ENCODE results near the gene MAP2K1.

MAP2K1 gene

GRCh38 chr15:66508293-66508883, 121.7 kb downstream of the MAP2K1 start:
- no peak for DNase-seq

DNA sequence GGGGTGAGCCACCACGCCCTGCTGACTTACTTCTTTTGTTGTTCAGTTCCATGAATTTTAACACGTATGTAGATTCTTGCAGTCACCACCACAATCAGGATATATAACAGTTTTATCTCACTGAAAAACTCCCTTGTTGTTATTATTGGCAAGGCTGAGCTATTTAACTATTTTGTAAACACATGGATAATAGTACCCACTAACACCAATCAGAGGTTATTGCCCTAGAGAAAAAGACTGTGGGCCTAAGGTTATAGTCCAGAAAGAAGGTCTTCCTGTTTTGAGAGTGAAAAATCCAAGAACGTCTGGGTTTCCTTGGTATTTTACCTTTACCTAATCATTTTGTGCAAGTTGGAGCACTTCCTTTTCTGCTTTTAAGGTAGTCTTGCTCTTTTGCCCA, 127.9 kb downstream of the MAP2K1 start:
- no peak for DNase-seq

- DNase-seq: no peak
Measured at GRCh38 chr15:66515901-66516322, 129.2 kb downstream of the MAP2K1 start.

GRCh38 chr15:66523926-66524325, 137.2 kb downstream of the MAP2K1 start:
- no peak for DNase-seq

- DNase-seq: no peak
Measured at GRCh38 chr15:66524838-66525237, 138.1 kb downstream of the MAP2K1 start.

DNA sequence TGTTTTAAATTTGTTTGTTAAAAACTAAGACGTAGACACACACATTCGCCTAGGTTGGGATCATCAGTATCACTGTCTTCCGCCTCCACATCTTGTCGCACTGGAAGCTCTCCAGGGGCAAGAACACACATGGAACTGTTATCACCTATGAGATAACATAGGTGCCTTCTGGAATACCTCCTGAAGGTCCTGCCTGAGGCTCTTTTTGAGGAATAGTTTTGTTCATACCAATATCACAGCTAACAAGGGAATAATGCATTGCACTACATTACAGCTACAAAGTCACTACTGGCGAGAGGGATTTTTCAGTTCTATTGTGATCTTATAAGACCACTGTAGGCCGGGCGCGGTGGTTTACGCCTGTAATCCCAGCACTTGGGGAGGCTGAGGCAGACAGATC, 148.3 kb downstream of the MAP2K1 start:
- no peak for DNase-seq
